HG03135 (cell line): ENCODE results near the gene CLIP1.

Experiments used
- ATAC-seq: cut with Tn5 transposase; IDR thresholded peaks from one replicate; pipeline ENCODE4 v1.9.1; 2021; ENCODE audit warnings: mild to moderate bottlenecking, moderate library complexity; ENCODE audit not compliant: unreplicated experiment

The CLIP1 gene

DNA sequence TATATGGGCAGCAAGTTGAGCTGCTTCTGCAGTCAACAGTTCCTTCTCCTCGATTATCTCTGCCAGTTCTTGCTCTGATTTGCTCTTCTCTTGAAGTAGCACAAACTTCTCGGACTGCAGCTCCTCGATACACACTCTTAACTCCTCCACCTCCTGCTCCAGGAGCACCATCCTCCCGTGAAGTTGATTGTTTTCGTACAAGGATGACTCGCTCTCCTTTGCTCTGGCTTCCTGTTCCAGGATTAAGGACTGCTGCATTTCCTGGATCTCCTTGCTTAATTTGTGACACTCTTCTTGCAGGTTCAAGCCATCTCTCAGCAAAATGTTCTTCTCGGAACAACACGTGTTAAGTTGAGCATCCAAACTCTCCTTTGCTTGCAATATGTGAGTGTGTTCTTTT lies 100.0 kb downstream of the CLIP1 start:
- ATAC-seq: no peak

DNA sequence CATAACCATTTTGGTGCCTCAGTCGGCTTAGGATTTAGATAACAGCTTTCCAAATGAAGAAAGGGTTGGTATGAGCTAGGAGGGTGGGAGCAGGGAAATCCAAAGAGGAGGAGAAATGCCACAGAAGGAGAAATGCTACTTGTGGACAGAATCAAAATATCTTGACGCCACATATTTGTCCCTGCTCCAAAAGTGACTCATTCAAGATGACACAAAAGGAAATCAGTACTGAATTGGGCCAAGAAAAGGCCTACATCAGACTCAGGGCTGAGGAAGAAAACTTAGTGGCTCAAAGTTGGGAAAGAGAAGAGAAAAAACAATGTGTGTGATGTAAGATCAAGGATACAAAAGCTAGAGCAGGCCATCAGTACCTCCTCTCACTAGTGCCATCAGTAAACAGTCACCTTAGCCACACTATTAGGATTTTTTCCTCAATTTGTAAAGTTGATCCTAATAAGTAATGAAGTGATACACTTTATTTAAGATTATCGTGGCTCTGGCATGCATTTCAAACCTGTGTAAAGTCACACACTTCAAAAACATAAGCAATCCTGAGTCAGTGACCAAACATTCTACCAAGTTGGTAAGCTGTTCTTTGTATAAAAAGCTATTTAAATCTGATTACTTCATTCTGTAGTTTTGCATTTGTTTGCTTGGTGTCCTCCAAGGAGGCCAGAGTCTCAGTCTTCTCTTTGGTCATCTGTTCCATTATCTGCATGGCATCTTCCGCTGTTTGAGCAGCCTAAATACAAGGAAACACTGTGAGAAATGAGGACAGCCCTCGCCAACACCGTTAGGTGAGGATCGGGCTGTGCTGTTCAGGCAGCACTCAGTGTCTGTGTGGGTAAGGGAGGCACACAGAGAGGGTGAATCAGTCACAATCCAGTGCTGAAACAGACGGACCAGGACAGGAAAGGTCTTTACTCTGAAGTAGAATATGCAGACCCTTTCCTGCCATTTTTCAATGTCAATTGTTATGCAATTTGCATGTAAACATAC lies 103.6 kb downstream of the CLIP1 start:
- ATAC-seq: no peak

DNA sequence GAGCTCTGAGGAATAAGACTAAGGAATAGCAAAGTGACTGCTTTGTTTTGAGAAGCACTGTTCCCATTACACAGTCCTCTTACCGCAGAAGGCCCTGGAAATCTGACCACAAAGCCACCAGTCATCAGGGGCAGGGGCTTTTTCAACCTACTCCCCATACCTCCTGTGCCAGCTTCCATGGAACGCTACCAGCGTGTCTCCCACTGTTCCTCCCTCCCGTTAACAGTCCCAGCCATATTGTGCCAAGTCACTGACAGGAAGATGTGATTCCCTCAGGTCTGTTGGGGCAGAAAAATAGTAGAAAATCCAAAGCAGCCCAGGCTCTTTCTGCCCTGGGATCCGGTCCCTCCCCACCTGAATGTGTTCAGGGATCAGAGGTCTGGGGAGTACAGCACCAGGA lies 109.5 kb downstream of the CLIP1 start:
- ATAC-seq: no peak

DNA sequence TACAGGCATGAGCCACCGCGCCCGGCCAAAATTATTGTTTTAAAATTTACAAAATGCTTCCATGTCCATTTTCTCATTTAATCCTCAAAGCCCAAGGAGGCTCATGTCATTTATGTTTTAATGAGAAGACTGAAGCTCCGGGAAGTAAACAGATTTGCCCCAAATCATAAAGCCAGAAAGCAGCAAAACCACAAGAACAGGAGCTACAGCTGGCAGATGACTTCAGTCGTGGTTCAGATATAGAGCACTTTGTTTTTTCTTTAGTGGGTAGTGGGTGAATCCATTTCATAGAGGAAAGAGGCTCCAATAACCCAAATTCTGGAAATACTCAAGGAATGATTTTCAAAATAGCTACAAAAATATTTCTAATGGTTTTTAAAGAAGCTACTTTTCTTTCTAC lies 110.8 kb downstream of the CLIP1 start:
- ATAC-seq: no peak

DNA sequence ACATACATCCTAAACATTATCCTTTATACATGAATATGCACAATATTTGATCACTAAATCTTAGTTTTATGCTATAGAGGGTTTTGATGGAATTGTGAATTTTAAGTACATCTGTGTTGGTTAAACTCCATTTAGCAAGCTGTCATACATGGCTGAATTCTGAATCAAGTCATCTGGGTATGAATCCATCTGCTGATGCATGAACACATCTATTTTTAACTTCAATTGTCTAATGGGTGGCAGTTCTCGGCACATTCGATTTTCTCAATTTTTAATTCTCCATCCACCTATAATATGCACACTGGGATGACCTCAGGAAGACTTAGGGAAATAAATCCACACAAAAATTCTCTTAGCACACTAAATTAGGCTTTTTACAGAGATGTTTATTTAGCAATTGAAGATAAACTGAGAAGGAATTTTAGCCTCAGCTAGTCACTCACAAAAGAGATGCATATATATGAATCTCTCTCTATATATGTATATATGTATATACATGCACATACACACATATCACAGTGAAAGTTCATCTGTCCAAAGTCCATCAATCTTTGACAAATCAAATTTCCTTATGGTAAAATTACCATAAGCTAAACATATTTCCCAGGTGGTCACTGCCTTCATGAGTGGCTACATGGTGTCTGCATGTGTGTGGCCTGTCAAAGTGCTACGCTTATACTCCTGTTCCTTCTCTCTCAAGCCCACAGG lies 111.7 kb downstream of the CLIP1 start:
- no peak for ATAC-seq

DNA sequence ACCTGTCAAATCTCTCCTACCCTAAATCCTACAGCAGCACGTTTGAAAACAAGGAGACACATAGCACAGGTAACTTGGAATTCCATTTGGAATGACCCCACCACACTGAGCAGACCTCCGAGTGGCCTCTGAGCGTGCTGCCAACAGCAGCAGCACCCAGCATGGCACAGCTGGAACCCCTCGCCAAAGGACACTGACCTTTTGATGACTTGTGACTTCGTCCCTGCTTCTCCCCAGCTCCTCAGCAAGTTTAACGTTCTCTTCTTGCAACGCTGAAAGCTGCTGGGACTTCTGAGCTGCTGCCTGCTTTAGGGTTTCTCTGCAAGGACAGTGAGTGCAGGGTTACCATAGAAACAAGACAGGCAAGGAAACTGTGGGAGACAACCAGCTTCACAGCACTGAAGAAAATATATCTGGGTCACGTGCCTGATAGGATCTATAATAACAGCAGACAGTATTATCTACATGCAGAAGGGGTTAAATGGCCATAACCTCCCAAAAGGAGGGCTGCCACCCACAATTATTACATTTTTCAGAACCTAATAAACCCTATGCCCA lies 112.8 kb downstream of the CLIP1 start:
- no peak for ATAC-seq

DNA sequence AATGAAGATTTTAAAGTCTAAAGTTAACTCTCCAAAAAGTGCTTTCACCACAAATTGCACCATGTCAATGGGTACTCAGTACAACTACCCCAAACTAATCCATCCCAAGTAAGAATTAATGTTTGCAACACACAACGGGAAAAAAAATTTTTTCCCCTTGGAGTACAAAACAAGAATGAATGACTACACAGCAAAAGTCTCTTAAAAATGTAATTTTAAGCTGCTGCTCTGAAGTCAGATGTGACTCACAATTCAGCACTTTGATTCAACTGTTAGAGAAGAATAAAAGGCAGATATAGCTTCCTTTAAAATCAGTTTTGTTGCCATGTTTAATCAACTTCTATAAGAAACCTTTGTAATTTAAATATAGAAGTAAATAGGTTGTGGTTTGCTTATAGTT lies 113.7 kb downstream of the CLIP1 start:
- ATAC-seq: no peak

DNA sequence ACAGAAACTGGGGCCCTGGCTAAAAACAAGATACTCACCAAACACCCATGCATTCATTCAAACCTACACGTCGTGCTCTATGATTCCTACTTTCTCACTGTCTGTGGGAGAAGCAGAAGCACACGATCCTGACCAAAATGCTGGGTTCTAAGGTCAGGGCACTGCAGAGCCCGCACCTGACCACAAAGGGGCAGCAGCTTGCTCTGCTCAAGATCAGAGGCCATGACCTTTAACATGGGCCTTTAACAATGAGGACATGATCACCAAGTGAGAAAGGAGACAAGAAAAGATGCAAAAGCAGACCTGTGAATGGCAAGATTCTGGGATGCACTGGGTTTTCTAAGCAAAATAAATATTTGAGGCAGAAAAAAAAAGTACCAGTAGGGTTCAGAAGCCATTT lies 116.1 kb downstream of the CLIP1 start:
- ATAC-seq: no peak

DNA sequence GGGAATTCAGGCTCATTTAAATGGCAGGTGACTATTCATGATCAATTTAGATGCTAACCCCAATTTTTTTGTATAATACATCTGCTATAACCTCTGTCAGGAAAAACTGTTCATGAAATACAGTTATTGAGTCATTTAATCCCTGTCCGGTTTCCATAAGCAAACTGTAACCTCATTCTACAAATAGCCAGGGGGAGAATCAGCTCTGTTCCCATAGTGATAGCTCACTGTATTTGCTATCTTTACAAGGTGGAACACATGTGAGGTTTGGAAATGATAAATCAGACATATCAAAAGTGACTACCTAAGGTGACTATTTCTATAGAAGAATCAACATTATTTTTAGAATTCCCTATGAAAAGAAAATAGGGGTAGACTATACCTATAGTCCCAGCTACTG lies 117.5 kb downstream of the CLIP1 start:
- no peak for ATAC-seq

DNA sequence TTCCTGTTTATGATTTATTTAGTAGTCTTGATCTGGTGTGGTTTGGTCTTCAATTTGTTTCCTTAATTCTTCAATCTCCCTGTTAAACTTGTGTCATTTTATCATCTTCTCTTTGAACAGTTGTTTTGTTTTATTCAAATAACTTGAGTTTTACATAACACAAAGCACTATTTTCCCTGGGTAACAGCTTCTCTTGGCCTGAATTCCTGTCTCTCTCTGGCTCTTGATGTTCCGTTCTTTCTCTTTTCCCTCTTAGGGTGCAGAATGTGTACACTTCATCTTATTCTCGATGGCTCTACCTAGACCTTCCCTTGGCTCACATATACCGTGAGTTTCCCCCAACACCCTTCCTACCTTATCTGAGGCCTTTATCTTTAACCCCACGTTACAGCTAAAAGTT lies 119.4 kb downstream of the CLIP1 start:
- ATAC-seq: no peak

DNA sequence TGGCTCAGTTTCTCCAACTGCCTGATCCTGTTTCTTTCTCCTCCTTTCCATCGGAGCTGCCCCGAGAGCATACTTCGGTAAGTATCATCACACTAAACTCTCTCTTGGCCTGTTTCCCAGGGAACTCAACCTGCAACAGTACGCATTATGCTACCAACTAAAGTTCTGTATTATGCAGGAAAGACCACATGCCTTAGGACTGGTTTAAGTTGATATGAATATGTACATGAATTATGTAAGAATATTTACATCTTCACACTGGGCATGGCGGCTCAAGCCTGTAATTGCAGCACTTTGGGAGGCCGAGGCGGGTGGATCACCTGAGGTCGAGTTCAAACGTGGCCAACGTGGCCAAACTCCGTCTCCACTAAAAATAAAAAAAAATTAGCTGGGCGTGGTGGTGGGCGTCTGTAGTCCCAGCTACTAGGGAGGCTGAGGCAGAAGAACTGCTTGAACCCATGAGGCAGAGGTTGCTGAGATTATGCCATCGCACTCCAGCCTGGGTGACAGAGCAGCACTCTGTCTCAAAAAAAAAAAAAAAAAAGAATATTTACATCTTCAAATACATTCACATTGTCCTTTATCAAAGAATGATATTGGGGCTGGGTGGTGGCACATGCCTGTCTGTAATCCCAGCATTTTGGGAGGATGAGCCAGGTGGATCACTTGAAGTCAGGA lies 124.3 kb downstream of the CLIP1 start:
- no peak for ATAC-seq

DNA sequence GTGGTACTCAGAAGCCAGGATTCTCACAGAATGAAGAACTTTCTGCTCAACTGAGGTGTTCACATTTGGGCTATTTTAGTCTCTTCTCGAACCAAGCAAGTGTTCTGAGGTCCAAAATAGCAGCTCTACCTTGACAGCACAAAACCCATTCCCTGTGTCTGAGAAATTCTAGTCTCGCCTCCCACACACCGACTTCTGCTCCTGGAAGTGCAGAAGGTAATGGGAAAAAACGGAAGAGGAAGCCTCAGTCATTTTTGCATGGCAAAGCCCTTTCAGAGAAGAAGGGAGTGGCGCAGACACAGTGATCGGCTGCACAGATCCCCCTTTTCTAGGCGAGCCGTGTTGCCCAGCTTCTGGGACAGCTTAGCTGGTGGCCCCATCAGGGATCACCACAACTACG lies 125.0 kb downstream of the CLIP1 start:
- ATAC-seq: no peak

DNA sequence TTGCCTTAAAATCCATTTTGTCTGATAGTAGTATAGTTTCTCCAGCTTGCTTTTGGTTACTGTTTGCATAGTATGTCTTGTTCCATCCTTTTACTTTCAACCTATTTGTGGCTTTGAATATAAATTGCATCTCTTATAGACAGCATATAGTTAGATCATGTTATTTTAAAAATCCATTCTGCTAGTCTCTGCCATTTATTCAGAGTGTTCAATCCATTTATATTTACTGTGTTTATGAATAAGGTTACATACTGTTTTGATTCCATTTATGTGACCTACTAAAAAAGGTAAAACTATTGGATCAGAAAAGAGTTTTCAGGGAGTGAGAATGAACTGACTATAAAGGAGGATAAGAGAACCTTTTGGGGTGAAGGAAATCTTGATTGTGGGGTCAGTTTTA lies 126.6 kb downstream of the CLIP1 start:
- ATAC-seq: no peak

DNA sequence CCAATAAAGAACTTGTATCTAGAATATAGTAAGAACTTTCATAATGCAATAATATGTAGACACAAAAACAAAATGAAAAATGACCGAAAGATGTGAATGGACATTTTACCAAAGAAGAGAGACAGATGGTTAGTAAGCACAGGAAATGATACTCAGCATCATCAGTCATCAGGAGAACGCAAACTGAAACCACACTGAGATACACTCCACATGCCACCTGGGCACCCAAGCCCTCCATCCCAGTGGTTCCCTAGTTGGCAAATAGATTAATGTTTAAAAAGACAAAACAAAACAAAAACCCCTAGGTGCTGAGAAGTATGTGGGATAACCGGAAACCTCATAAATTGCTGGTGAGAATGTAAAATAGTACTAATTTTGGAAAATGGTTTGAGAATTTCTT lies 129.4 kb downstream of the CLIP1 start:
- ATAC-seq: peak; percentile 54

DNA sequence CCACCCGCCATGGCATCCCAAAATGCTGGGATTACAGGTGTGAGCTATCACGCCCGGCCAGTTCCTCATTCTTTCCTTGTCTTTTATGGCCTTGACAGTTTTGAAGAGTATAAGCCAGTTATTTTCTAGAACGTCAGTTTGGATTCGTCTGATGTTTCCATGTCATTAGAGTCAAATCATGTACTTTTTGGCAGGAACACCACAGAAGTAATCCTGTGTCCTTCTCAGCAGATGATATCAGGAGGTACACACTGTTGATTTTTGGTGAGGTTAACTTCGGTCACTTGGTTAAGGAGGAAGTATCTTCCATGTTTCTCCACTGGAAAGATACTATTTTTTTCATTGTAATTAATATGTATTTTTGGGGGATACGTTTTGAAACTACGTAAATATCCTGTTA lies 131.0 kb downstream of the CLIP1 start:
- no peak for ATAC-seq

DNA sequence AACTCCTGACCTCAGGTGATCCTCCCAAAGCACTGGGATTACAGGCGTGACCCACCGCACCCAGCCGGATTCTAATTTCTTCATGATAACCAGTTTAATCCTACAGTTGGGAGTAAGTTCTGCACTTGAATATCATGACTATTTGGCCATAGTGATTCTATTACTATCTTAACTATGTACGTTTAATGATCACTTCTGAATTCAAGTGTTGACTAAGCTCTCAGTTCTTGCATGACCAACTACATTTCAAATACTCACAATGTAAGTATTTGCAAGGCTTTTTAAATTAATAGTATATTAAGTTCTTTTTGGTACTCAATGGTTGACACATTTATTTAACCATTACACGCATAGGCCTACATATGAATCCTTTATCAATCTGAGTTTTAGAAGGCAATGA lies 138.8 kb downstream of the CLIP1 start:
- no peak for ATAC-seq

DNA sequence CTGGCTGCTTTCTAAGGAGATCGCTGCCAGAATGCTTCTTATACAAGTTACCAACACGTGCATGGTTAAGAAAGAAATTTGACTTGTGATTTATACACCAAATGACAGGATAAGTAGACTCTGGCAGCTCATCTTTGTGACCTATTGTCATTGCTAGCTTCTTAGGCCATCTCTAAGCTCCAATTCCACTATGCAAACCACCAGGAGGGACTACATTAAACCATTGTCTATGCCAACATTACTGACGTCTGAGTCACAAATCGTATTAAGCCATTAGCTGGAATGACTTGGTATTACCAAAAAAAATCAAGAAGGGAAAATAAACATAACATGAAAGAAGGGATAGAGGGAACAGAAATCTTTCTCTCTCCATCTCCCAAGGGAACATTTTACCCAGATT lies 140.4 kb downstream of the CLIP1 start:
- ATAC-seq: no peak

DNA sequence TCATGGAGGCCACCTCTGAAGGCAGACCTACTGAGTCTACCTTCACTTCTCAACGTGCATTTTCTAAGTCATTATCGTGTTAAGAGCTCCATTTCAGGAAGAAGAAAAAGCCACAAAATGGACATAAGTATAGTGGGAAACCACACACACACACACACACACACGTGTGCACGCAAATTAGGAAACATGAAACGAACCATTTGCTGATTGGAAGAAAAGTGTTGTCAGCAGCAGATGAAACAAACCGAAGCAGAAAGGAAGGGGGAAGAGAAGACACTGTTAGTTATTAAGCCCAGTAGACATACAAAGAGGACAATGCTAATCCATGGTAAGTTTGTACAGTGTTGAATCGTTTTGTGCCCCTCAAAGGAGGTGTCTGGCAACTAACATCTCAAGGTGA lies 146.2 kb downstream of the CLIP1 start:
- no peak for ATAC-seq

DNA sequence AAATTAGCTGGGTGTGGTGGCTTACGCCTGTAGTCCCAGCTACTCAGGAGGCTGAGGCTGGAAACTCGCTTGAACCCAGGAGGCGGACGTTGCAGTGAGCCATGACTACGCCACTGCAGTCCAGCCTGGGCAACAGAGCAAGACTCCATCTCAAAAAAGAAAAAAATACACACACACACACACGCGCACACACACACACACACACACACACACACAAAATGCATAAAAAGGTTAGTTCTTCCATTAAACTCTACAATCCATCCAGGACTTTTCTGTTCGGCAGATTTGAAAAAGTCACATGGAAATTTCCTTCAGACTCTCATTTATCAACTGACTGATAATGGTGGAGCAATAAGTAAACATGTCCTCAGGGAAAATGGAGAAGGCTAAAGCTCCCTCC lies 147.0 kb downstream of the CLIP1 start:
- no peak for ATAC-seq

DNA sequence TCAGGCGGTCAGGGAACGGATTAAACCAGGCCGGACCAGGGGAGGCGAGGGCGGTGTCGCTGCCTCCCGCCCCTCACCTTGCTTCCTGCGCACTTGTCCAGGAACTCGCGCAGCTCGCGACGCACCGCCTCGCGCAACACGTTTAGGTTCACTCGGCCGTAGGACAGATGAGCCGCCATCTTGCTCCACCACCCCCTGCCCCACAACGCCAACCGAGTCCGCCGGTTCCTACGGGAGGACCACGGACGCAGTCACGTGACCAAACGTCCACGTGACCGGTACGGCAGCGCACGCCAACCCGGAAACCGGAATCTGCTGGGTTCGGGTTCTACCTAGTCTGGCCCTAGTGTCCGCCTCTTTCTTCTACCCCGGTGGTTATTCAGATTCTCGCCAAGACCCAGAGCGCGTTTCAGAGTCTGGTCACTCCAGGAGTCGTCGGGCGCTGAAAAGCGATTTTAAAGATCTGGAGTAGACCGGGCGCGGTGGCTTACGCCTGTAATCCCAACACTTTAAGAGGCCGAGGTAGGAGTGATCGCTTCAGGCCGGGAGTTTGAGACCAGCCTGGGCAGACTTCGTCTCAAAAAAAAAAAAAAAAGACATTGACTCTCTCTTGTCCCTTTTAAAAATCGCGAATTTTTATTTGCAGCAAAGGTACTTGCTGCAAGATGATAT lies 156.1 kb downstream of the CLIP1 start, which contains the start of gene VPS33A:
VPS33A (minus strand) TSS at position 265 of the 672 bp plus-strand sequence; CDS start at position 179, 86 bp downstream.
- ATAC-seq: peak; percentile 86

DNA sequence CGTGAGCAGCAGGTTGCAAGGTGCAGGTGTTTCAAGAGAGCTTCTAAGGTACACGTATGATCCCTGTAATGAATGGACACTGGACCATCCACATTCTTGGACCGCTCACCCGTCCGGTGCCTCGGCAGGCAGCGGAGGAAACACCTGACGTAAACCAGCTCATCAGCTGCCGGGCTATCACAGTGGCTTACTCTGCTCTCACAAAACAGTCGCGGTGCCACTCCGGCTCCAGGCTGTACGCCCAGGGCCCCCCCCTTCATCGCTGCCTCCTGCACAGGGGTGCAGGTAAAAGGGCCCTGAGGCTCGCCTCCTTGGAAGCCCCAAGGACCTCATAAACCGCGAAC lies 156.6 kb downstream of the CLIP1 start:
- peak; percentile 36 for ATAC-seq
